A549 (cell line): ENCODE measurements around the gene ACTN1. TPM values are rescaled to one million over a fixed set of nuclear protein-coding genes. Genes with fewer than 3 reads are reported as not detected.
A peak's percentile ranks its signal among the peaks of the same experiment; 100 is the strongest.
"Not testable (repeated sequence)": the region's sequence is repeated elsewhere in the genome, so short reads cannot be mapped to it uniquely, and the experiment has no call there.

Experiments used
- ATAC-seq, 2 experiments: fragments of 200-7000 bp in 1 of 2; fragments of >200 bp in 1 of 2; cut with Nextera tagmentation in 1 of 2; cut with Tn5 transposase in 1 of 2; 3 replicates each; pipeline versions ENCODE4 v1.8.0 to v1.9.1; 2018 to 2020; ENCODE audit warnings: mild to moderate bottlenecking in 1 of 2, moderate library complexity in 1 of 2
- CTCF ChIA-PET: fragments of 300-600 bp; sonication (Branson Sonifier 250); formaldehyde crosslinking; extraction: SDS; loops from one replicate; lab custom pipeline; 2021; ENCODE audit warnings: antibody characterized with exemption, inconsistent platforms; lab: Yijun Ruan, JAX
- POLR2A ChIA-PET: fragments of 350-600 bp; formaldehyde crosslinking; extraction: SDS; loops from one replicate; lab custom pipeline; 2021; ENCODE audit warnings: antibody characterized with exemption, inconsistent platforms; lab: Yijun Ruan, JAX
- DNase-seq, 2 experiments: peaks; one replicate each; pipeline versions ENCODE4 v3.0.0 to v3.0.0-alpha.2; 2011 to 2016; ENCODE audit warnings: low read depth in 1 of 2, low spot score in 1 of 2
- FAIRE-seq: peaks from 2 replicates; lab custom pipeline; 2011; peaks lifted over from hg19 to GRCh38; lab: Jason Lieb, UNC
- H3K27ac ChIP-seq, 2 experiments: fragments of >200 bp; sonication (Bioruptor Twin); formaldehyde crosslinking; 3 replicates each; pipeline ENCODE4 v1.5.1; 2016 to 2017
- H3K4me1 ChIP-seq: fragments of >200 bp; sonication (Bioruptor Twin); formaldehyde crosslinking; 3 replicates; pipeline ENCODE4 v1.6.1; 2016
- H3K4me2 ChIP-seq: fragments of >200 bp; sonication (Bioruptor Twin); formaldehyde crosslinking; 3 replicates; pipeline ENCODE4 v1.6.1; 2016
- H3K4me3 ChIP-seq: fragments of >200 bp; sonication (Bioruptor Twin); formaldehyde crosslinking; 3 replicates; pipeline ENCODE4 v1.5.1; 2016
- H3K9me3 ChIP-seq: fragments of >200 bp; sonication (Bioruptor Twin); formaldehyde crosslinking; 3 replicates; pipeline ENCODE4 v1.6.1; 2016
- CBX8 ChIP-seq: fragments of 200-600 bp; sonication (generic); IDR thresholded peaks from 2 replicates; pipeline ENCODE4 v1.6.1; 2016
- CEBPB ChIP-seq, 2 experiments: fragments of >200 bp in 1 of 2; sonication (Bioruptor Twin) in 1 of 2; formaldehyde crosslinking in 1 of 2; IDR thresholded peaks; 2 replicates each; pipeline ENCODE4 v1.6.1; 2012 to 2016
- CHD2 ChIP-seq: fragments of 150-350 bp; IDR thresholded peaks from 2 replicates; pipeline ENCODE4 v1.6.1; 2014; ENCODE audit warnings: low read length; ENCODE audit not compliant: partially characterized antibody
- EHF ChIP-seq: fragments of 250-450 bp; sonication (Bioruptor Pico); IDR thresholded peaks from 2 replicates; pipeline ENCODE4 v1.5.0; 2020; ENCODE audit warnings: mild to moderate bottlenecking
- EHMT2 ChIP-seq: fragments of 200-600 bp; sonication (generic); IDR thresholded peaks from 2 replicates; pipeline ENCODE4 v1.6.1; 2016; ENCODE audit warnings: antibody characterized with exemption, low read depth, mild to moderate bottlenecking, moderate library complexity
- FOXS1 ChIP-seq: fragments of 250-450 bp; sonication (Bioruptor Pico); IDR thresholded peaks from 2 replicates; pipeline ENCODE4 v1.5.0; 2020; ENCODE audit warnings: mild to moderate bottlenecking, moderate library complexity
- HDAC2 ChIP-seq: fragments of 200-600 bp; sonication (generic); IDR thresholded peaks from 2 replicates; pipeline ENCODE4 v1.6.1; 2016
- HEYL ChIP-seq: fragments of 250-450 bp; sonication (Bioruptor Pico); IDR thresholded peaks from 2 replicates; pipeline ENCODE4 v1.8.0; 2021; ENCODE audit warnings: mild to moderate bottlenecking, moderate library complexity
- JUN ChIP-seq, 2 experiments: fragments of >200 bp; sonication (Bioruptor Twin); formaldehyde crosslinking; IDR thresholded peaks; 2 replicates in 1 of 2; 3 replicates in 1 of 2; pipeline ENCODE4 v1.6.1; 2016 to 2017
- KDM1A ChIP-seq: fragments of 200-600 bp; sonication (generic); IDR thresholded peaks from 2 replicates; pipeline ENCODE4 v1.6.1; 2016; ENCODE audit warnings: low read depth, mild to moderate bottlenecking
- KDM5A ChIP-seq: fragments of 200-600 bp; sonication (generic); IDR thresholded peaks from 2 replicates; pipeline ENCODE4 v1.6.1; 2016; ENCODE audit warnings: antibody characterized with exemption, mild to moderate bottlenecking
- MAFK ChIP-seq: fragments of 450-650 bp; IDR thresholded peaks from 2 replicates; pipeline ENCODE4 v1.6.1; 2014; ENCODE audit not compliant: partially characterized antibody
- POLR2AphosphoS2 ChIP-seq: conservative IDR thresholded peaks from 2 replicates; pipeline ENCODE4 v1.6.1; 2012; ENCODE audit warnings: low read length, improper control_type of control experiment, inconsistent platforms
- RAD21 ChIP-seq, 2 experiments: fragments of >200 bp in 1 of 2; sonication (Bioruptor Twin) in 1 of 2; formaldehyde crosslinking in 1 of 2; IDR thresholded peaks in 1 of 2; conservative IDR thresholded peaks in 1 of 2; 2 replicates in 1 of 2; 3 replicates in 1 of 2; pipeline ENCODE4 v1.6.1; 2012 to 2018; ENCODE audit warnings: inconsistent platforms in 1 of 2
- RARB ChIP-seq: fragments of 250-450 bp; sonication (Bioruptor Pico); IDR thresholded peaks from 2 replicates; pipeline ENCODE4 v1.8.0; 2021; ENCODE audit warnings: mild to moderate bottlenecking, moderate library complexity
- RNF2 ChIP-seq: fragments of 200-600 bp; sonication (generic); IDR thresholded peaks from 2 replicates; pipeline ENCODE4 v1.6.1; 2016; ENCODE audit warnings: low read depth, mild to moderate bottlenecking, antibody characterized with exemption, moderate library complexity, borderline replicate concordance
- TP53 ChIP-seq: fragments of 250-450 bp; sonication (Bioruptor Pico); IDR thresholded peaks from 2 replicates; pipeline ENCODE4 v1.5.0; 2021; ENCODE audit warnings: mild to moderate bottlenecking, moderate library complexity
- ZSCAN20 ChIP-seq: fragments of 250-450 bp; sonication (Bioruptor Pico); IDR thresholded peaks from 2 replicates; pipeline ENCODE4 v1.8.0; 2022; ENCODE audit warnings: mild to moderate bottlenecking, moderate library complexity
- WGBS: methylation state at CpG from one replicate; pipeline ENCODE4 v1.1.6; 2017; ENCODE audit errors: missing lambda C conversion rate; 5-methylcytosine and 5-hydroxymethylcytosine counted together
- polyA plus RNA-seq, 4 experiments: library from polyadenylated mRNA; depleted of rRNA in 3 of 4; stranded (reverse); fragments of >200 nt; fragmentation: RNase III in 1 of 4; extraction: RNeasy Plus Mini Kit Qiagen cat#74134 plus additional on column Dnase treatment in 1 of 4; gene quantifications; 2 replicates in 3 of 4; 3 replicates in 1 of 4; pipeline ENCODE4 v1.2.3, GENCODE V29; 2011 to 2017
- TF ChIP-seq, protein P1 (sequence below): fragments of 250-450 bp; sonication (Bioruptor Pico); IDR thresholded peaks from 2 replicates; pipeline ENCODE4 v1.5.0; 2020; ENCODE audit warnings: low read depth, mild to moderate bottlenecking, moderate library complexity
- TF ChIP-seq, protein P2 (sequence below): fragments of 250-450 bp; sonication (Bioruptor Pico); IDR thresholded peaks from 2 replicates; pipeline ENCODE4 v1.5.0; 2021; ENCODE audit warnings: mild to moderate bottlenecking, moderate library complexity, borderline replicate concordance
- TF ChIP-seq, protein P3 (sequence below): fragments of 150-350 bp; IDR thresholded peaks from 2 replicates; pipeline ENCODE4 v1.6.1; 2014; ENCODE audit warnings: low read depth, mild to moderate bottlenecking, low read length

Gene ACTN1
- polyA plus RNA-seq, 2 of the 4 experiments (the other 2 are of a cell fraction), result 208 to 245 TPM

DNA sequence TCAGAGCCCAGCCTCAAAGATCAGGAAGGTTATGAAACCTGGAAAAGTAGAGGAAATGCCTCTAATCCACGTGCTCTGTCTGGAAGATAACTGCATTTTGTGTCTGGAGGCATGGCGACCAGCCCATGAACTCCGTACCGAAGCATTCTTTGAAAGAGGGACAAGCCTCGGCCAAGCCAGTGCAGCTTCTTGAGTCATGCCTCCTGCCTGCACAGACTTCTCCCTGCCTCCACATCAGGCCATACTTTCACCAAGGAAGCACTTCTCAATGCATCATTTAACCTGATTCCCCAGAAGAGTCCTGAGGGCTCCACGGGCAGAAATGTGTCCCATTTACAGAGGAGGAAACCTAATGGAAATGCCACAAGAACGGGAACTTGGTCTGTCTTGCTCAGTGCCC lies 3.4 kb downstream of the ACTN1 start:
- POLR2A ChIA-PET, result no interaction called here
- 55% methylated on average over 7 of the region's 7 CpGs for WGBS
- Histone ChIP-seq H3K4me3 (peak overlapping the region; percentile 6; the same call in 1 of the 3 replicates), H3K4me2 (peak overlapping the region; percentile 79), H3K4me1 (peaks cover 72% of the 10 kb centered on the region), H3K9me3 (no peaks in the 10 kb centered on the region), H3K27ac (peak overlapping the region; percentile 96 to 99; a peak in 5 of 6 replicates)
- TF ChIP-seq JUN (IDR thresholded peaks at IDR 0.05), result 0 out of 5 replicates have a peak, but pooled peaks of 1 of the 2 experiments have one; percentile 19
- TF ChIP-seq HDAC2, result no peak
- DNase-seq, result no peak
- no peak for ATAC-seq
- CTCF ChIA-PET, result interaction anchor here (1.1 to 2.9 kb wide), 11 partner anchors 9 to 132 kb away, joined by 3 to 12 read pairs (median 5); no protein-coding TSS in a partner anchor
- FAIRE-seq, result no peak

DNA sequence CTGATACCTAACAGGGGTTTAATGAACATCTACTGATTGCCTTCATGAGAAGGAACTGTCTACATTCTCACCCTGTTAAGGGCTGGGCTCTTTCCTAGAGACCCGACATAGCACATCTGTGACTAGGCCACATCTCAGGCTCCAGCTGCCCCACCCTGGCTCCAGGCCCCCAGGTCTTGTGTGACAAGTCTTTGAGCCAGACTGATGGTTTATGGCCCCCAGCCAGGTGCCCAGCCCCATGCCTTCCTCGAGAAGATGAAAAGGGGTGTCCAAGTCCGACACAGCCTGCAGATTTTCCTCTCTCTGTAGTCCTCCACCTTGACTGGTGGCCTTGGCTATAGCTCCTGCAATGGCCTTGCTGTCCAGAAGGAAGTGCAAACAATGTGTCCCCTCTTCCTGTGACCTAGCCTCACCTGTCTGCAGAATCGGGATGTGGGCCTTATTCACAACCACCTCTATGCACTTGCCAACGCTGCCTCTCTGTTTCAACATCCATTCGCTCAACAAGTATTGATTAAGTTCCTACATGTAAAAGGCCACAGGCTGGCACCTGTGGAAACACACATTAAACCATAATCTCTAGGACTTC lies 4.2 kb downstream of the ACTN1 start:
- CTCF ChIA-PET, result interaction anchor here (0.5 to 1.8 kb wide), 6 partner anchors 11 to 133 kb away, joined by 3 to 8 read pairs (median 5); no protein-coding TSS in a partner anchor

DNA sequence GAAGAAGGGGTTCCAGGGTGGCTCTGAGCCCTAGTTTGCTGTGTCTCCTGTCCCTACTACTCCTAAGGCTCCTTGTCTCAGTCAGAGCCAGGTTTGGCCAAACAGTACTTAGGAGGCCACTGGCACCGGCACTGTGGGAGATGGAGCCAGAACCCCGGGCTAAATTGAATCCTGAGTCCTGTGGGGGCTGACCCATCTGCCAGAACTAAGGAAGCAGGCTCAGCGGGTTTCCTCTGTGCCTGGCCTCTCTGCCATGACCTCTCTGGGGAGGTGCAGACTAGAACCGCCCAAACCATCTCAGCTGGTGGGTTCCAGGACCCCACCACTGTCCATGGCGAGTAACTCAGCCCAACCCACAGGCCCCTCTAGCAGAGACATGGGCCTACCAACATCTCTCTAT lies 5.5 kb downstream of the ACTN1 start:
- no peak for ATAC-seq
- TF ChIP-seq, protein P1, sequence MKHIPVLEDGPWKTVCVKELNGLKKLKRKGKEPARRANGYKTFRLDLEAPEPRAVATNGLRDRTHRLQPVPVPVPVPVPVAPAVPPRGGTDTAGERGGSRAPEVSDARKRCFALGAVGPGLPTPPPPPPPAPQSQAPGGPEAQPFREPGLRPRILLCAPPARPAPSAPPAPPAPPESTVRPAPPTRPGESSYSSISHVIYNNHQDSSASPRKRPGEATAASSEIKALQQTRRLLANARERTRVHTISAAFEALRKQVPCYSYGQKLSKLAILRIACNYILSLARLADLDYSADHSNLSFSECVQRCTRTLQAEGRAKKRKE (CRISPR knock-in tag), result no peak
- TF ChIP-seq KDM5A, result no peak
- TF ChIP-seq, protein P2, sequence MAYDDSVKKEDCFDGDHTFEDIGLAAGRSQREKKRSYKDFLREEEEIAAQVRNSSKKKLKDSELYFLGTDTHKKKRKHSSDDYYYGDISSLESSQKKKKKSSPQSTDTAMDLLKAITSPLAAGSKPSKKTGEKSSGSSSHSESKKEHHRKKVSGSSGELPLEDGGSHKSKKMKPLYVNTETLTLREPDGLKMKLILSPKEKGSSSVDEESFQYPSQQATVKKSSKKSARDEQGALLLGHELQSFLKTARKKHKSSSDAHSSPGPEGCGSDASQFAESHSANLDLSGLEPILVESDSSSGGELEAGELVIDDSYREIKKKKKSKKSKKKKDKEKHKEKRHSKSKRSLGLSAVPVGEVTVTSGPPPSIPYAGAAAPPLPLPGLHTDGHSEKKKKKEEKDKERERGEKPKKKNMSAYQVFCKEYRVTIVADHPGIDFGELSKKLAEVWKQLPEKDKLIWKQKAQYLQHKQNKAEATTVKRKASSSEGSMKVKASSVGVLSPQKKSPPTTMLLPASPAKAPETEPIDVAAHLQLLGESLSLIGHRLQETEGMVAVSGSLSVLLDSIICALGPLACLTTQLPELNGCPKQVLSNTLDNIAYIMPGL (CRISPR knock-in tag), result no peak
- TF ChIP-seq, all 56 proteins: peak for 0
- Histone ChIP-seq H3K4me2 (no peak overlapping the region), H3K9me3 (no peaks in the 10 kb centered on the region), H3K4me3 (no peak overlapping the region), H3K27ac (peak overlapping the region in 1 of 2 experiments; percentile 10; a peak in 1 of 6 replicates), H3K4me1 (peaks cover 85% of the 10 kb centered on the region)
- POLR2A ChIA-PET, result no interaction called here
- DNase-seq, result no peak
- FAIRE-seq, result no peak
- CTCF ChIA-PET, result interaction anchor here (1.0 to 1.7 kb wide), 2 partner anchors 36 to 116 kb away, joined by 3 to 5 read pairs; no protein-coding TSS in a partner anchor
- 96% methylated on average over 4 of the region's 5 CpGs for WGBS

More for the DNA sequence above, 4.2 kb downstream of the ACTN1 start:
- POLR2A ChIA-PET, result no interaction called here
- no peak for TF ChIP-seq TP53 (CRISPR knock-in tag)
- TF ChIP-seq, all 56 proteins: peak for 0
- no peak for ATAC-seq
- H3K4me2 ChIP-seq, result peak overlapping the region; percentile 79
- H3K4me1 ChIP-seq, result peaks cover 73% of the 10 kb centered on the region
- DNase-seq, result no peak
- FAIRE-seq, result no peak
- WGBS, result 91% methylated on average over 5 of the region's 6 CpGs
- H3K9me3 ChIP-seq, result no peaks in the 10 kb centered on the region
- H3K27ac ChIP-seq, result peak overlapping the region in 1 of 2 experiments; percentile 96; a peak in 3 of 6 replicates
- H3K4me3 ChIP-seq, result no peak overlapping the region

DNA sequence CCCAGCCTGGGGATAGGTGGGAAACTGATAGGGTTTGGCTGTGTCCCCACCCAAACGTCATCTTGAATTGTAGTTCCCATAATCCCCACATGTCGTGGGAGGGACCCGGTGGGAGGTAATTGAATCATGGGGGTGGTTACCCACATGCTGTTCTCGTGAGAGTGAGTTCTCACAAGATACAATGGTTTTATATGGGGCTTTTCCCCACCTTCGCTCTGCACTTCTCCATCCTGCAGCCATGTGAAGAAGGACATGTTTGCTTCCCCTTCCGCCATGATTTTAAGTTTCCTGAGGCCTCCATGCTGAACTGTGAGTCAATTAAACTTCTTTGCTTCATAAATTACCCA lies 5.9 kb downstream of the ACTN1 start:
- CTCF ChIA-PET, result interaction anchor here (0.5 to 0.9 kb wide), 2 partner anchors 109 to 129 kb away, joined by 3 read pairs; no protein-coding TSS in a partner anchor
- ATAC-seq, H3K9me3 ChIP-seq, DNase-seq, POLR2A ChIA-PET, FAIRE-seq, H3K27ac ChIP-seq, H3K4me2 ChIP-seq, H3K4me3 ChIP-seq: not testable (repeated sequence)
- H3K4me1 ChIP-seq, result peaks cover 89% of the 10 kb centered on the region
- 88% methylated on average over 6 of the region's 6 CpGs for WGBS

DNA sequence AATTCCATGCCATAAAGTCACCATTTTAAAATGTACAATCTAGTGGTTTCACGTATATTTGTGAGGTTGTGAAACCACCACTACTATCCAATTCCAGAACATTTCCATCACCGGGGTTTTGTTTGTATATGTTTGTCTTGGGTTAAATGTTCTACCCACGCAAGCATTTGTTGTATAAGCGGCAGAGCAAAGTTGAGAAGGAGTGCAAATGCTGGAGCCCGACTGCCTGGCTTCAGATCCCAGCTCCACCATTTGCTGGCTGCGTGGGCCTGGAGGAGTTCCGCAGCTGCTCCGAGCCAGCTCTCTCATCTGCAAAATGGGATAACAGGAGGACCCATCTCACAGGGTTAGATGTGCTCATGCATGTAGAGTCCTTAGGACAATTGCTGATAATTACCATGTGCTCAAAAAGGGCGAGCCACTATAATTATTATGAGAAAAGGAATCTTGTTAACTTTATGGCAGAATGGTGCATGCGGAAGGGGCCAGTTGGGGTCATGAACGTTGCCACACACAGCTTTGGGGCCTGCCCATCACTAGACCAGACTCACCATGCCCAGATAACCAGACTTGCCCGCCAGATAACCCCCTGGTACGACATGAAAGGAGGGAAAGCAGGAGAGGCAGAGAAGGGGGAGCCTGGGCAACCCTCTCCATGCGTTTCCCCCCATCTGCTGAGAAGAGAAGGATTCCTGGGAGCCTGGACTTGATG lies 6.4 kb downstream of the ACTN1 start:
- no peak overlapping the region for H3K4me3 ChIP-seq
- DNase-seq (no peak), FAIRE-seq (no peak), ATAC-seq (no peak)
- ChIA-PET POLR2A (no interaction called here), CTCF (interaction anchor here (0.5 to 0.9 kb wide), 2 partner anchors 110 to 128 kb away, joined by 3 read pairs; no protein-coding TSS in a partner anchor)
- no peaks in the 10 kb centered on the region for H3K9me3 ChIP-seq
- no peak overlapping the region for H3K4me2 ChIP-seq
- H3K4me1 ChIP-seq, result peaks cover 94% of the 10 kb centered on the region
- 86% methylated on average over 14 of the region's 14 CpGs for WGBS
- H3K27ac ChIP-seq, result no peak overlapping the region
- no peak for TF ChIP-seq POLR2AphosphoS2
- TF ChIP-seq EHMT2, result no peak
- TF ChIP-seq TP53 (CRISPR knock-in tag), result no peak
- TF ChIP-seq CBX8, result no peak
- TF ChIP-seq FOXS1 (CRISPR knock-in tag), result no peak
- no peak for TF ChIP-seq KDM1A
- TF ChIP-seq CEBPB (IDR thresholded peaks at IDR 0.05), result no peak
- TF ChIP-seq, protein P3, sequence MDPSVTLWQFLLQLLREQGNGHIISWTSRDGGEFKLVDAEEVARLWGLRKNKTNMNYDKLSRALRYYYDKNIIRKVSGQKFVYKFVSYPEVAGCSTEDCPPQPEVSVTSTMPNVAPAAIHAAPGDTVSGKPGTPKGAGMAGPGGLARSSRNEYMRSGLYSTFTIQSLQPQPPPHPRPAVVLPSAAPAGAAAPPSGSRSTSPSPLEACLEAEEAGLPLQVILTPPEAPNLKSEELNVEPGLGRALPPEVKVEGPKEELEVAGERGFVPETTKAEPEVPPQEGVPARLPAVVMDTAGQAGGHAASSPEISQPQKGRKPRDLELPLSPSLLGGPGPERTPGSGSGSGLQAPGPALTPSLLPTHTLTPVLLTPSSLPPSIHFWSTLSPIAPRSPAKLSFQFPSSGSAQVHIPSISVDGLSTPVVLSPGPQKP, result no peak
- TF ChIP-seq RARB, result no peak
- no peak for TF ChIP-seq RNF2
- TF ChIP-seq ZSCAN20 (CRISPR knock-in tag), result no peak
- no peak for TF ChIP-seq MAFK
- TF ChIP-seq RAD21 (conservative IDR thresholded peaks at IDR 0.05 in 1 of 2, IDR thresholded peaks at IDR 0.05 in 1 of 2), result no peak
- TF ChIP-seq CHD2, result no peak
- TF ChIP-seq HEYL (CRISPR knock-in tag), result no peak
- TF ChIP-seq EHF, result no peak
